SK-N-SH treated with all-trans-retinoic acid at 6 μM for 48 hours (cell line): ENCODE results near the gene DXO.
"Not testable (repeated sequence)": the region's sequence is repeated elsewhere in the genome, so short reads cannot be mapped to it uniquely, and the experiment has no call there.

Source experiments
- ARNTL ChIP-seq: fragments of 450-650 bp; formaldehyde crosslinking; IDR thresholded peaks from 2 replicates; pipeline ENCODE4 v1.5.0; 2020; ENCODE audit warnings: low read depth, mild to moderate bottlenecking, moderate library complexity, borderline replicate concordance
- PPARA ChIP-seq: fragments of 250-450 bp; sonication (Bioruptor Pico); IDR thresholded peaks from 2 replicates; pipeline ENCODE4 v1.5.0; 2020; ENCODE audit warnings: mild to moderate bottlenecking, borderline replicate concordance
- RARB ChIP-seq: fragments of 250-450 bp; sonication (Bioruptor Pico); IDR thresholded peaks from 2 replicates; pipeline ENCODE4 v1.8.0; 2021; ENCODE audit warnings: mild to moderate bottlenecking, moderate library complexity
- TSHZ2 ChIP-seq: fragments of 250-450 bp; sonication (Bioruptor Pico); IDR thresholded peaks from 2 replicates; pipeline ENCODE4 v1.5.0; 2020; ENCODE audit warnings: mild to moderate bottlenecking, moderate library complexity
- ZFP3 ChIP-seq: fragments of 250-450 bp; sonication (Bioruptor Pico); IDR thresholded peaks from 2 replicates; pipeline ENCODE4 v1.5.0; 2020; ENCODE audit warnings: mild to moderate bottlenecking, moderate library complexity
- ZFP30 ChIP-seq: fragments of 450-650 bp; formaldehyde crosslinking; IDR thresholded peaks from 2 replicates; pipeline ENCODE4 v1.5.0; 2022; ENCODE audit warnings: mild to moderate bottlenecking, moderate library complexity

GRCh38 chr6:32010856-32011530, 39.1 kb upstream of the DXO start:
- not testable (repeated sequence) for TF ChIP-seq TSHZ2 (CRISPR knock-in tag); RARB (CRISPR knock-in tag); ZFP30 (CRISPR knock-in tag); ZFP3; PPARA (CRISPR knock-in tag); ARNTL (CRISPR knock-in tag)
